Kidney epithelial cell (primary cell): ENCODE results near the gene VPS9D1. TPM values are rescaled to one million over a fixed set of nuclear protein-coding genes. Genes with fewer than 3 reads are reported as not detected.
A peak's percentile ranks its signal among the peaks of the same experiment; 100 is the strongest.

Experiments used
- DNase-seq: peaks from one replicate; pipeline ENCODE4 v3.0.0-alpha.2; 2010; ENCODE audit warnings: low read depth
- H3K27me3 ChIP-seq: 2 replicates; pipeline ENCODE4 v1.6.0; 2011; ENCODE audit warnings: low read length; ENCODE audit not compliant: control insufficient read depth, insufficient read depth
- H3K36me3 ChIP-seq: 2 replicates; pipeline ENCODE4 v1.5.1; 2011; ENCODE audit warnings: low read length; ENCODE audit not compliant: control insufficient read depth, insufficient read depth
- H3K4me3 ChIP-seq: 2 replicates; pipeline ENCODE4 v1.5.1; 2011; ENCODE audit warnings: low read depth, mild to moderate bottlenecking, control low read depth, low read length
- CTCF ChIP-seq: IDR thresholded peaks from 2 replicates; pipeline ENCODE4 v1.5.1; 2011; ENCODE audit warnings: mild to moderate bottlenecking, moderate library complexity, low read length, control low read depth, inconsistent platforms; ENCODE audit not compliant: insufficient read depth, poor library complexity, severe bottlenecking
- total RNA-seq: library from RNA; depleted of rRNA; stranded (reverse); fragments of >200 nt; gene quantifications from 2 replicates; pipeline ENCODE4 v1.2.3, GENCODE V29; 2015

The VPS9D1 gene
- total RNA-seq, 1 donor from 2014 or later = 9.3 TPM

GRCh38 chr16:89716916-89717687, 3.6 kb downstream of the VPS9D1 start:
- no peaks in the 10 kb centered on the region for H3K36me3 ChIP-seq
- no peak for TF ChIP-seq CTCF
- DNase-seq = no peak
- no peaks in the 10 kb centered on the region for H3K27me3 ChIP-seq
- no peak overlapping the region for H3K4me3 ChIP-seq

GRCh38 chr16:89716493-89716892, 4.2 kb downstream of the VPS9D1 start:
- Histone ChIP-seq H3K36me3 (no peaks in the 10 kb centered on the region), H3K4me3 (no peak overlapping the region), H3K27me3 (no peaks in the 10 kb centered on the region)
- TF ChIP-seq CTCF = no peak
- DNase-seq = no peak

- DNase-seq = no peak
- Histone ChIP-seq H3K36me3 (no peaks in the 10 kb centered on the region), H3K4me3 (peak overlapping the region; percentile 56), H3K27me3 (no peaks in the 10 kb centered on the region)
- TF ChIP-seq CTCF = no peak
Measured at GRCh38 chr16:89712274-89712781, 8.4 kb downstream of the VPS9D1 start.

GRCh38 chr16:89711601-89712273, 9.0 kb downstream of the VPS9D1 start:
- Histone ChIP-seq H3K4me3 (peak overlapping the region; percentile 56), H3K36me3 (no peaks in the 10 kb centered on the region), H3K27me3 (no peaks in the 10 kb centered on the region)
- TF ChIP-seq CTCF = no peak
- DNase-seq = no peak

- no peaks in the 10 kb centered on the region for H3K27me3 ChIP-seq
- DNase-seq = no peak
- H3K4me3 ChIP-seq = no peak overlapping the region
- TF ChIP-seq CTCF = no peak
- no peaks in the 10 kb centered on the region for H3K36me3 ChIP-seq
Measured at GRCh38 chr16:89710709-89711564, 9.8 kb downstream of the VPS9D1 start.
